ENCODE results near the gene IFITM5.
"Not testable (repeated sequence)": the region's sequence is repeated elsewhere in the genome, so short reads cannot be mapped to it uniquely, and the experiment has no call there.

The IFITM5 gene

GRCh38 chr11:311013-311748 lies 11.9 kb upstream of the IFITM5 start:
- not testable (repeated sequence) for DNase-seq

GRCh38 chr11:309979-310572 lies 10.8 kb upstream of the IFITM5 start:
- not testable (repeated sequence) for DNase-seq

- DNase-seq: not testable (repeated sequence)
Measured at GRCh38 chr11:308740-309665, 9.7 kb upstream of the IFITM5 start.

- DNase-seq: not testable (repeated sequence)
Measured at GRCh38 chr11:307766-308708, 8.7 kb upstream of the IFITM5 start, which contains the start of gene IFITM2. Gene IFITM2 (plus strand): TSS chr11:307816. CDS start chr11:308193, 377 bp downstream.

GRCh38 chr11:306645-307371 lies 7.5 kb upstream of the IFITM5 start:
- no peak for DNase-seq

DNA sequence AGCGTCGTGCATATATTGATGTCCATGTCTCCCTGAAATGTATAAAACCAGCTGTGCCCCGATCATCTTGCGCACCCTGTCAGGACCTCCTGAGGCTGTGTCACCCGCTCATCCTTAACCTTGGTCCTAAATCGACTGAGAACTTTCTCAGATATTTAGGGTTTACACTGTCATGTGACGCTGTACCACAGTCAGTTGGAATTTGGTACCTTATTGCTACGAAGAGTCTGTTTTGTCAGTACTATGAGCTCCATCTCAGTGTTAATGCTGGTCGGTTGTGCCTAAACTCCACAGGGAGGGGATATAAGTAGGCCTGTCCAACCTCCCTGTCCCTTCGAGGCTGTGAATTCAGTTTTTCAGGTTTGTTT lies 6.5 kb upstream of the IFITM5 start:
- DNase-seq: no peak

GRCh38 chr11:304915-305843 lies 5.9 kb upstream of the IFITM5 start:
- no peak for DNase-seq

DNA sequence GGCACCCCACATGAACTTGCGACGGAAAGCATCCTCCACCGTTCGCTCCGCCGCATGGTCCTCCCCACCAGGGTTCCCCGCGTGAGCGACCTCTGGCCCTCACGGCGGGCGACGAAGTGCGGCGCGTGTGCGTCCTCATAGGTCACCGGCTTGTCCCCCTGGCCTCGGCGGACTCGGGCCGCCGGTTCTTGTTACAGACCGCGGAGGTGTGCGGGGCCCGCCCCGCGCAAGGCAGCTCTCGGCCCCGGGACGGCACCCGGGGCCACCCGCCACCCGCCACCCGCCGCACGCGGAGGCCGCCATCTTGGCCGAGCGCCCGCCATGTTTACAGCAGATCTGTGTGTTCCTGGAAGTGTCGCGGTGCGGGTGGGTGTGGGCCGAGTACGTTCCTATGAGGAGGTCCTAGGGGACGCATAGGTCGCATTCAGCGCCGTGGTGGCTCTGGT lies 4.8 kb upstream of the IFITM5 start:
- DNase-seq: no peak

GRCh38 chr11:303363-303762 lies 4.0 kb upstream of the IFITM5 start:
- no peak for DNase-seq

DNA sequence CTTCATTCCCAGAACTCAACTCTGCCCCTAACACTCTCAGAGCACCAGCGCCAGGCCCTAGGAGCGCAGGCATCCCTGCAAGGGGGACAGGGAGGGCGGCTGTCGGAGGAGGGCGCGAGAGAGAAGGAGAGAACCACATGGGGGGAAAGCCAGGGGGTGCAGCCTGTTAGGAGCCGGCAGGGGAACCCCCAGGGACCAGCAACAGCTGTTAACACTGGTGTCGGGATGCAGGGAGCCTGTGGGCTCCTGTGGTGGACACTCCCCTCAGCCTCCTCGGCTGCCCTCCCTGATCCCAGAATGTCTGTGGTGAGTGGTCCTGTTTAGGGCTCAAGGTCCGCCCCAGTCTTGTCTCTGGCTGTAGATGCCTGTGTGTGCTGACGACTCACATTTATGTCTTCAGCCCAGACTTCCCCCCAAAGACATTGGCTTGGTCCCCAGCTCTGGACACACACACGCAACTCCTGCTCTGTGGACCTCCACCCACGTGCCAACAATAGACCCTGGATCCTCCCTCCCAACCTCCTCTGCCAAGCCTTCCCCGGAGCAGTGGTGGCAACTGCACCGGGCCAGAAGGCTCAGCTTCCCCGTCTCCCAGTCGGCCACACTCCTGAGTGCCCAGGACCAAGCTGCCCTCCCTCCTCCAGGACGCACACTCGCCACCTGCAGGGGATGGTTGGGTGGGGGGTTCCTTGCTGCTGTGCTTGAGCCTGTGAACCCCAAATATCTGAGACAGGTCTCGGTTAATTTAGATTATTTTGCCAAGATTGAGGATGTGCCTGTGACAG lies 817 bp upstream of the IFITM5 start:
- DNase-seq: no peak

GRCh38 chr11:298406-299065 lies 790 bp downstream of the IFITM5 start:
- no peak for DNase-seq

DNA sequence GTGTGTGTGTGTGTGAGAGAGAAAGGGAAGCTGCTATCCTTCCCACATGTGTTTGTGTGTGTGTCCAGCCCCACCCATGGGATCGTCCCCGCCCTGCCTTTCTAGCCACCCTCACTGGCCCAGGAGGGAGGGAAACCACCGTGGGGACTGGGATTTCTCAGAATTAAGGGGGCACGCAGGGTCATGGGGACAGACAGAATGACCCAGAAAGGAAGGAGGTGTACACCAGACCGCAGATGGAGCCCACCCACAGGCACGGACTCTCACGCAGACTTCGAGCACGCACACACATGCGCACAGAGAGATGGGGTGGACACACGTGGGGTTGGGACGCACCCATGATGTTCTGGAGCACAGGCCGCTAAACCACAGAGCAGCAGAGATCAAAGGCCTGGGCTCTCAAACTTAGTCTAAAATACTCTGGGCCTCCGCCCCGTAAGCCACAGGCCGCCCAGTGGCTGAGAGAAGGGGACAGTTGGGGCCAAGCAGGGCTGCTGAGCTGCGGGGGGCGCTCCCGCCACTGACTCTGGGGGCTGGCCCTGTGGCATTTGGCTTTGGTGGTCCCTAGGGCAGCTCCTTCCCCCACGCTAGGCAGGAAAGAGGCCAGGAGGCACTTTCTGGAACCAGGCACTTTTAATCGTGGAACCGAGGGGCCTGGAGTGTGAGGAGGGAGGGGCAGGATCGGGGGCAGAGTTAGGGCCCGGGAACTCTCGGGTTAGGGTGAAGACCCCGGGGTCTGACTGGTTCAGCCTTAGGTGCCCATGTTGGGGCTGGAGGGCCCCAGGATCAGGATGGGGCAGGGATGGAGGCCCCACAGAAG lies 1.5 kb downstream of the IFITM5 start:
- DNase-seq: no peak

GRCh38 chr11:297051-297585 lies 2.2 kb downstream of the IFITM5 start:
- no peak for DNase-seq

DNA sequence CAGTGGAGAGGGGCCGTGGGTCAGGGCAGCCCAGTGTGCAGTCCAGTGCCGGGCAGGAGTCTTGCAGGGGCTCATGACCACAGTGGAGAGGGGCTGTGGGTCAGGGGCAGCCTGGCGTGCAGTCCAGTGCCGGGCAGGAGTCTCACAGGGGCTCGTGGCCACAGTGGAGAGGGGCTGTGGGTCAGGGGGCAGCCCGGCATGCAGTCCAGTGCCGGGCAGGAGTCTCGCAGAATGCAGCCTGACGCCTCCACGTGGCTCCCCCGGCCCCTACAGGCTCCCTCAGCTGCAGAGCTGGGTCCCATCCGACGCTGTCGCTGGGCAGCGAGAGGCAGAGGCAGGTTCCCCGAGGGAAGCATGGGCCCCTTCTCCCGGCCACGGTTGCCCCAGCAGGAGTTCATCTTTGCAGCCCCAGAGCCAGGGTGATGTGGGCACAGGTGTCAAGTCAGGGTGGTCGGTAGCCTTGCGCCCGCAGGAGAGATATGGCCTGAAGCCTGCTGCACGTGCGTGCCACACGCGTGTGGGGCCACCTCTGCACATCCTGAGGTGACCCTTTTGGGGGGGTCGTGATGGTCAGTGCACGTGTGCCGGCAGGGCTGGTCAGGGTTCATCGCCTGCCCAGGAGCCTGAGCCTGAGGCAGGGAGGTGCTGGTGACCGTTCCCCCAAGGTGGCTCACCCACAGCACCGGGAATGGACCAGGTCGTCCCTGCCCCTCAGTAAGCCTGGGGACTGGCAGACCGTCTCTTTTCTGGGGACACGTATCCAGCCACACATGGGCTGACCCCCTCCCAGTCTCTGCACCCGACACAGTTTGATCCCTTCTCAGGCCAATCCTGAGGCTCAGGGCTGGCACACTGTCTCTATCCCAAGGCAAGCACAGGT lies 2.9 kb downstream of the IFITM5 start:
- DNase-seq: no peak

DNA sequence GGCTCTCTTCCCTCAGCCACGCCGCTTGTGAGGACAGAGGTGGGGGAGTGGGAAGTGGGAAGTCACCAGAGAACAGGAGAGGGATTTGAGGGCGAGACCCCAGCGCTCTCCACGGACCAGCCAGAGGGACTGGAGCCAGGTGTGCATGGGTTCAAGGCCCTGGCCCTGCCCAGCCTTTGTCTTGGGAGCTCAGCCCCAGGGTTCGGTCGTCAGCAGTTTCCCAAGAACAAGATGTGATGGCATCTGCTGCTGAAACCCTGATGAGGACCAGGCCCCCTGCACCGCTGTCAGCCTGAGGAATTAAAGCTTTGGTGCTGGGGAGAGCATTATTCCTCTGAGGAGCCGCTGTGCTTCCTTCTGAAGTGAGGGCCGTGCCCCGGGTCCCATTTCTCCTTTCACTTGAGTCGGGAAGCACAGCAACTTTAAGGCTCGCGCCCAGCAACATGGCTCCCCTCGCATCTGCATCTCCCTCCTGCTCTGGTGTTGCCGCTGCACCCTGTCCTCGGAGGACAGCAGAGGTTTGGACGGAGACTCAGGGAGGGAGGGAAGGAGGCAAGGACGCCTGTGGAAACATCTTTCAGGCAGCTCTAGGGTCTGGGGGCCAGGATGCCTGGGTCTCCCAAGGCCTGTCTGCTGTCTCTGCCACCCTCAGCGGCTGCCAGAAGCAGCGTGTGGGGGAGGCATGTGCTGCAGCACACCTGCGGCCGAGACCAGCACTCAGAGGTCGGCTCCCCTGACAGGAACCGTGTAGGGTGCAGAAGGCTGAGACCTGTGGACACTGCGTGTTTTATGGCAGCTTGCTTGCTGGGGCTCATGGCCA lies 3.8 kb downstream of the IFITM5 start:
- no peak for DNase-seq

DNA sequence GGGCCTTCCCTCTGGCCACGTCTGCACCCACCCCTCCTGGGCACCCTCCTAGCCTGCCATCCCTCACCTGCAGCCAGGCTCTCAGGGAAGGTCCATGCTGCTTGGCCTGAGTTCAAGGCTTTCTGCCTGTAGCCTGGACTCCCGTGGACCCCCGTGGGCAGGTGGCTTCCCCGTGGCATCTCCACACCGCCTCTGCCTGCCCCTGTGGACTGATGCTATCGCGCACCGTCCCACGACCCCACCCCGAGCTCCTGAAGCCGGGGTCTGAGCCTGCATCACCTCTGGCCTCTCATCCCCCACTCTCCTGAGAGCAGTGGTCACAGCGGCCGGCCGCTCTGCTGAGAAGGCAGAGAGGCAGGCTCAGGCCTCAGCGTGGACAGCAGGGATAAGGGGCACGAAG lies 4.5 kb downstream of the IFITM5 start:
- no peak for DNase-seq
